Fibroblast of lung (primary cell): Measurements from ENCODE around the gene FAM221B.

Source experiments
- CTCF ChIP-seq, 2 donors: IDR thresholded peaks in 1 of 2; conservative IDR thresholded peaks in 1 of 2; 1 replicate in 1 of 2; 2 replicates in 1 of 2; pipeline ENCODE4 v1.5.1; 2011 to 2012; ENCODE audit warnings: low read length in 2 of 2, control low read depth in 1 of 2, inconsistent platforms in 1 of 2, low read depth in 1 of 2, mild to moderate bottlenecking in 1 of 2
- EZH2 ChIP-seq: IDR thresholded peaks from 2 replicates; pipeline ENCODE4 v1.5.1; 2012; ENCODE audit warnings: low read length, control low read depth, mild to moderate bottlenecking; ENCODE audit errors: missing control alignments

GRCh38 chr9:35793461-35793860 is 35.1 kb downstream of the FAM221B start:
- no peak for TF ChIP-seq CTCF (conservative IDR thresholded peaks at IDR 0.05 in 1 of 2, IDR thresholded peaks at IDR 0.05 in 1 of 2; ENCODE audit: low read depth in 1 of 2, low read length in 2 of 2)
- TF ChIP-seq EZH2, result no peak
